ENCODE measurements around the gene ZNF439.
A peak's percentile ranks its signal among the peaks of the same experiment; 100 is the strongest.
"Not testable (repeated sequence)": the region's sequence is repeated elsewhere in the genome, so short reads cannot be mapped to it uniquely, and the experiment has no call there.

The ZNF439 gene

GRCh38 chr19:11882606-11883005, 34.1 kb downstream of the ZNF439 start:
- Histone ChIP-seq H3K4me1 (no peaks in the 10 kb centered on the region), H3K9me3 (no peaks in the 10 kb centered on the region; the same call in 1 of the 2 replicates), H3K27me3 (ENCODE audit: low read depth) (no peaks in the 10 kb centered on the region), H3K4me3 (no peak overlapping the region), H3K36me3 (replicated peaks) (no peaks in the 10 kb centered on the region)
- DNase-seq (ENCODE audit: low spot score in 2 of 2): no peak
- in situ Hi-C loops (cut with MboI; ENCODE audit: low sequenced_read_pairs): no loop called here

GRCh38 chr19:11887234-11887610, 38.7 kb downstream of the ZNF439 start:
- in situ Hi-C loops (cut with MboI; ENCODE audit: low sequenced_read_pairs): no loop called here
- no peak overlapping the region for H3K4me3 ChIP-seq
- H3K36me3 ChIP-seq (replicated peaks): no peaks in the 10 kb centered on the region
- no peaks in the 10 kb centered on the region for H3K4me1 ChIP-seq
- no peak for DNase-seq (ENCODE audit: low spot score in 2 of 2)
- no peaks in the 10 kb centered on the region; the same call in 1 of the 2 replicates for H3K9me3 ChIP-seq
- H3K27me3 ChIP-seq (ENCODE audit: low read depth): no peaks in the 10 kb centered on the region

- Histone ChIP-seq H3K4me1 (no peaks in the 10 kb centered on the region), H3K9me3 (no peaks in the 10 kb centered on the region; the same call in 1 of the 2 replicates), H3K4me3 (peak within 1 kb of the TSS; percentile 21), H3K27me3 (ENCODE audit: low read depth) (no peaks in the 10 kb centered on the region), H3K36me3 (replicated peaks) (no peaks in the 10 kb centered on the region)
- in situ Hi-C loops (cut with MboI; ENCODE audit: low sequenced_read_pairs): no loop called here
- peak in 1 of 2 experiments; percentile 46 for DNase-seq (ENCODE audit: low spot score in 2 of 2)
These were observed 39.3 kb downstream of the ZNF439 start, which contains the start of gene ZNF69 for GRCh38 chr19:11887611-11888531. TSS of gene ZNF69 (plus strand) at chr19:11887782. CDS start at chr19:11887924, 142 bp downstream.

DNA sequence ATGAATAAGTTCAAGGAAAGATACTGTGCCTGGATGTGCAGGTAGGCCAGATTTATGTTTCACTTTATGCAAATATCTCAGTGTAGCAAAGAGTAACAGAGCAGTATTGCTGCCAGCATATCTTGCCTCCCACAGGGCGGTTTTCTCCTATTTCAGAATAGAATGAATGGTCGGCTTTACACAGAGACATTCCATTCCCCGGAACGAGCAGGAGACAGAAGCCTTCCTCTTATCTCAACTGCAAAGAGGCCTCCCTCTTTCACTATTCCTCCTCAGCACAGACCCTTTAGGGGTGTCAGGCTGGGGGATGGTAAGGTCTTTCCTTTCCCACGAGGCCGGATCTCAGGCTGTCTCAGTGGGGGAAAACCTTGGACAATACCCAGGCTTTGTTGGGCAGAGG, 41.4 kb downstream of the ZNF439 start:
- H3K4me1 ChIP-seq; H3K27me3 ChIP-seq (ENCODE audit: low read depth); H3K9me3 ChIP-seq; DNase-seq (ENCODE audit: low spot score in 2 of 2); H3K36me3 ChIP-seq (replicated peaks); in situ Hi-C loops (cut with MboI; ENCODE audit: low sequenced_read_pairs); H3K4me3 ChIP-seq: not testable (repeated sequence)

DNA sequence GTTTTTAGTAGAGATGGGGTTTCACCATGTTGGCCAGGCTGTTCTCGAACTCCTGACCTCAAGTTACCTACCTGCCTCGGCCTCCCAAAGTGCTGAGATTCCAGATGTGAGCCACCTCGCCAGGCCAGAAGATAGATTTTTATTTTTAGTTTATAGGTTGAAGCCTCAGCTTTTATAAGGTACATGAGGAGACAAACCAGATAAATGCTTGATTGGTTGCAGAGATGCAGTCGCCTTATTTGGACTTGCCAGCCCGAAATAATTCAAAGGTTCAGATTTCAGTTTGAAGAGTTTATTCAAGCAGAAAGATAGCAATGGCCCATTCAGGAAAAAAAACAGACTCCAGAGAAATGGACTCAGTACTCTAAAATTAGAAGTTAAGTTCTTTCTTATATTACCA, 42.1 kb downstream of the ZNF439 start:
- Histone ChIP-seq H3K36me3 (replicated peaks) (no peaks in the 10 kb centered on the region), H3K4me3 (no peak overlapping the region), H3K9me3 (no peaks in the 10 kb centered on the region; the same call in 1 of the 2 replicates), H3K4me1 (no peaks in the 10 kb centered on the region), H3K27me3 (ENCODE audit: low read depth) (no peaks in the 10 kb centered on the region)
- no peak for DNase-seq (ENCODE audit: low spot score in 2 of 2)
- in situ Hi-C loops (cut with MboI; ENCODE audit: low sequenced_read_pairs): no loop called here

DNA sequence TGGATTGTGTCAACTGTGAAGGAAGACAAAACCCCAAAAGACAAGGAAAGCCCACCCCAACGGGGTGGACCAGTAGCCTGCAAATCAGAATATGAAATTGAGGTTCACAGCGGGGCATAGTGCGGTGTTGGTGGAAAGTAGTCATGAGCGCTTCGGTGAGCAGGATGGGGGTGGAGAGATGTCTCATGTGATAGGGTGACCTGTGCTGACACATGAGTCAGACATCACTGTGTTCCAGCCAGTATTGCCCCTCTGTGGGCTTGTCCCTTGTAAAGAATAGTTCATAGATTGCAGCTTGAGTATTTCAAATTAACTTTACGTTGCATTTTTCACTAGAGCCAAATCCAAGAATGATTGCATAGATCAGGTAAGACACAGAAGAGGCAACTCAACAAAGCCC, 46.3 kb downstream of the ZNF439 start:
- no peak for DNase-seq (ENCODE audit: low spot score in 2 of 2)
- no peaks in the 10 kb centered on the region for H3K36me3 ChIP-seq (replicated peaks)
- H3K4me1 ChIP-seq: no peaks in the 10 kb centered on the region
- no peaks in the 10 kb centered on the region for H3K9me3 ChIP-seq
- H3K4me3 ChIP-seq: no peak overlapping the region
- in situ Hi-C loops (cut with MboI; ENCODE audit: low sequenced_read_pairs): no loop called here
- H3K27me3 ChIP-seq (ENCODE audit: low read depth): no peaks in the 10 kb centered on the region

DNA sequence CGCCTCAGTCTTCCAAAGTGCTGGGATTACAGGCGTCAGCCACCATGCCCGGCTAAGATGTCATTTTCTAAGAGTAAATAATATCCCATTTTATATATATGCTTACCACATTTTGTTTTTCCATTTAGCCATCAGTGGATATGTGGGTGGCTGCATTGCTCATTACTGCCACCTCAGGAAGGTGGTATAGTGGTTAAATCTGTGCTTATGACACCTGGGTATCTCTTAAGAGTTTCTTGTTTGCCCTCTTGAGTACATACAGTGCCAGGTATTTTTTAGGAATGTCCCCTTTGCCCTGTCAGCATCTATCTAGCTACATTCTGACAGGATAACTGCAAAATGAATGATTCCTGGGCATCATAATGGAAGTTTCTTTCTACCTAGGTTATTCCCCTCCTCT, 53.7 kb downstream of the ZNF439 start:
- H3K4me1 ChIP-seq: no peaks in the 10 kb centered on the region
- H3K9me3 ChIP-seq: peaks cover 17% of the 10 kb centered on the region; the same call in 1 of the 2 replicates
- H3K36me3 ChIP-seq (replicated peaks): no peaks in the 10 kb centered on the region
- no peaks in the 10 kb centered on the region for H3K27me3 ChIP-seq (ENCODE audit: low read depth)
- H3K4me3 ChIP-seq: no peak overlapping the region
- in situ Hi-C loops (cut with MboI; ENCODE audit: low sequenced_read_pairs): no loop called here
- DNase-seq (ENCODE audit: low spot score in 2 of 2): no peak

- Histone ChIP-seq H3K4me1 (no peaks in the 10 kb centered on the region), H3K27me3 (ENCODE audit: low read depth) (no peaks in the 10 kb centered on the region), H3K9me3 (peaks cover 21% of the 10 kb centered on the region), H3K36me3 (replicated peaks) (no peaks in the 10 kb centered on the region), H3K4me3 (no peak overlapping the region)
- DNase-seq (ENCODE audit: low spot score in 2 of 2): no peak
- in situ Hi-C loops (cut with MboI; ENCODE audit: low sequenced_read_pairs): no loop called here
These were observed 57.4 kb downstream of the ZNF439 start for GRCh38 chr19:11905928-11906327.

- H3K27me3 ChIP-seq (ENCODE audit: low read depth); H3K36me3 ChIP-seq (replicated peaks); H3K9me3 ChIP-seq; H3K4me3 ChIP-seq; H3K4me1 ChIP-seq; in situ Hi-C loops (cut with MboI; ENCODE audit: low sequenced_read_pairs); DNase-seq (ENCODE audit: low spot score in 2 of 2): not testable (repeated sequence)
These were observed 63.4 kb downstream of the ZNF439 start for GRCh38 chr19:11911937-11912336.

- DNase-seq (ENCODE audit: low spot score in 2 of 2); H3K27me3 ChIP-seq (ENCODE audit: low read depth); H3K9me3 ChIP-seq; H3K36me3 ChIP-seq (replicated peaks); H3K4me1 ChIP-seq; in situ Hi-C loops (cut with MboI; ENCODE audit: low sequenced_read_pairs); H3K4me3 ChIP-seq: not testable (repeated sequence)
These were observed 66.0 kb downstream of the ZNF439 start for GRCh38 chr19:11914417-11915051.
